Stimulated activated CD4-positive, alpha-beta T cell treated with anti-CD3 and anti-CD28 coated beads, Interleukin-4, amount 100 ng/mL, for 4 hours (primary cell): ENCODE measurements around the gene UBXN11.

Experiments
- DNase-seq, 2 experiments: peaks; one replicate each; pipeline ENCODE4 v3.0.0-alpha.2; 2020

UBXN11 gene

DNA sequence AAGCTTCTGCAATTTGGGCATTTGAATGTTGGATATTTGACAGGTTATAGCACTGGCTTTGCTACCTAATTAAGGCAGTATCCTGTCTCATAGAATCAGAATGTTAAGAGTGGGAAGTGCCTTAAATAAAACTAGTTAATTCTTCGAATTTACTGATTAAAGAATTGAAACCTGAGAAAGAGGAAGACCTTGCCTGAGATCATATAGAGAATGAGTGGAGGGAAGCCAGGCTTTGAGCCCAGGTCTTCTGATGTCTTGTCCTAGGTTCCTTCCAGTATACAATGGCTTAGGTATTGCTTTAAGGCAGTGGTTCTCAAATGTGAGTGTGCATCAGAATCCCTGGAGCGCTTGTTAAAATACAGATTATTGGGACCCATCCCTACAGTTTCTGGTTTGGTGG is 47.4 kb downstream of the UBXN11 start:
- no peak for DNase-seq

DNA sequence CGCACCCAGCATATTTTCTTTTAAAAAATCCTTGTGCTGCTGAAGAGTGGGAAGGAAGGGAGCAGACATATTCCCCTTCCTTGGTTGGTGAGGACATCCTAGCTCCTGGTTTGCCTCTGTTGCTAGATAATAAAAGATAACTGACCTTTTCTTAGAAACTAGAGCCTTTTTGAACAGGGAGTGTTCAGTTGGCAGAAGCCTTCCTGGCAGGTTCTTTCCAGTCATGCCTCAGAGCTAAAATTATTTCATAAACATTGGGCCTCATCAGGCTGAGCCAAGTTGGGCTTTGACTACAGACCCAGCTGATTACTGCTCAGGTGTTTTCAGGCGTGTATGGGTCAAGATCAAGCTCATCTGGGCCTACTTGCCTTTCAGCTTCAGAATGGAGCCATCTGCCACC is 49.2 kb downstream of the UBXN11 start:
- no peak for DNase-seq

DNA sequence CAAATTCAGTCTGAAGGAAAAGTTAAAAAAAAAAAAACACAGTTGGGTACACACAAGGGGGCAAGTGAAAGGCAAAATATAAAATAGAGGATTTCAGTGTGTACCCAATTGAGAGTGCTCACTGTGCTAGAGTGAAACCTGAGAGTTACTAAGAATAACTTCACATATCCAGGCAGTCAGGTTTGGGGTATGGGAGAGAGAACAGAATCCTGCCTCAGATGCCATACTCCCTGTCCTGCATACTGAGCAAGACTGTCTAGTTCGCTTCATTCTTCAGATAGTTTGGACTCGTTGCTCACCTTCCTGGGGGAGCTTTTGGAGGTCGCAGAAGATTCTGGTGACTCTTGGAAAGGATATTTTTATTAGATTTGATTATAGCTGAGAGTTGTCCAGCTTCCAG is 52.0 kb downstream of the UBXN11 start:
- no peak for DNase-seq

DNA sequence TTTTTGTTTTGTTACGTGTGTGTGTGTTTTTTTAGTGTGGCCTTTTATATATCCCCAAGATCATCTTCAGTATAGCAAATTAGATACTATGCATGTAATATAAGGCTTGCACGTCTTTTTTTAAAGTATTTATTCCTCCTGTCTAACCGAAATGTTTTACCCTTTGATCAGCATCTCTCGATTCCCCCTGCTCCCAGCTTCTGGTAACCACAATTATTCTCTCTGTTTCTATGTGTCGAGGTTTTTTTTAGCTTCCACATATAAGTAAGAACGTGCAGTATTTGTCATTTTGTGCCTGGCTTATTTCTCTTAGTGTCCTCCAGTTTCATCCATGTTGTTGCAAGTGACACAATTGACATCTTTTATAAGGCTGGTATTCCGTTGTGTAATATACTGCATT is 53.7 kb downstream of the UBXN11 start:
- DNase-seq: no peak

DNA sequence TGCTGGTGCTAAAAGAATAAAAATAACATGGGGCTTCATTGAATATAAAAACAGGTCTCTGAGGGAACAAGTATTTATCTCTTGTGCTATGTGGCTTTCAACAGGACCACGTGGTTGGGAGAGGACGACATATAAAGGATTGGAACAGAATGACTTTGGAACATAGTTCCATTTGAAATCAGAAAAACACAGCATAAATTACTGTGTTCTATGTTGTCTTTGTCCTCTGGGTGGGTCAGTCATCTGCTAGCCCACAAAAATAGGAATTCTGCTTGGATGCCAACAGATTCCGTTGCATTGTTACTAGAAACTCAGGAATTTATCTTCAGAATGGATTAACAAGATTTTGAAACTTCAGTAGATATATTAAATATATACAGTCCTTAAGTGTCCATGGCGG is 66.5 kb downstream of the UBXN11 start:
- no peak for DNase-seq

DNA sequence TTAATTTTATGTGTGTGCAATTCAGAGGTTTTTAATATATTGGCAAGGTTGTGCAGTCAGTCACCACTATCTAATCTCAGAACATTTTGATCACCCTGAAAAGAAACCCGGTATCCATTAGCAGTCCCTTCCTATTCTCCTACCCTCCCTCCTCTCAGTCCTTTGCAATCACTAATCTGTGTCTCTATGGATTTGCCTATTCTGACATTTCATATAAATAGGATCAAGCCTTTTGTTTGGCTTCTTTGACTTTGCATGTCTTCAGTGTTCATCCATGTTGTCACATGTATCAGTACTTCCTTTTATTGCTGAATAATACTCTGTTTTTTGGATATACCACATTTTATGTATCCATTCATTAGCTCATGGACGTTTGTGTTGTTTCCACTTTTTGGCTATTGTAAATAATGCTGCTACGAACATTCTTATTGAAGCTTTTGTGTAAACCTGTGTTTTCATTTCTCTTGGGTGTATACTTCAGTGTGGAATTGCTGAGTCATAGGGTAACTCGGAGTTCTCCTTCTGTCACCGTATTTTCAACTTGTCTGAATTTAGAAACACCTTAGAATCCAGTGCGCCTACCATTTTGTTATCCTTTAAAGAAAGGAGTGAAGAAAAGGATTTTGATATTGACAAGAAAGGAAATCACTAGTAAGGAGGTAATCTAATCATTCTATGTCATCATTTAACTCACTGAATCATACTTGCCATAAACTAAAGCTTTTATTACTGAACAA is 69.0 kb downstream of the UBXN11 start:
- DNase-seq: no peak

DNA sequence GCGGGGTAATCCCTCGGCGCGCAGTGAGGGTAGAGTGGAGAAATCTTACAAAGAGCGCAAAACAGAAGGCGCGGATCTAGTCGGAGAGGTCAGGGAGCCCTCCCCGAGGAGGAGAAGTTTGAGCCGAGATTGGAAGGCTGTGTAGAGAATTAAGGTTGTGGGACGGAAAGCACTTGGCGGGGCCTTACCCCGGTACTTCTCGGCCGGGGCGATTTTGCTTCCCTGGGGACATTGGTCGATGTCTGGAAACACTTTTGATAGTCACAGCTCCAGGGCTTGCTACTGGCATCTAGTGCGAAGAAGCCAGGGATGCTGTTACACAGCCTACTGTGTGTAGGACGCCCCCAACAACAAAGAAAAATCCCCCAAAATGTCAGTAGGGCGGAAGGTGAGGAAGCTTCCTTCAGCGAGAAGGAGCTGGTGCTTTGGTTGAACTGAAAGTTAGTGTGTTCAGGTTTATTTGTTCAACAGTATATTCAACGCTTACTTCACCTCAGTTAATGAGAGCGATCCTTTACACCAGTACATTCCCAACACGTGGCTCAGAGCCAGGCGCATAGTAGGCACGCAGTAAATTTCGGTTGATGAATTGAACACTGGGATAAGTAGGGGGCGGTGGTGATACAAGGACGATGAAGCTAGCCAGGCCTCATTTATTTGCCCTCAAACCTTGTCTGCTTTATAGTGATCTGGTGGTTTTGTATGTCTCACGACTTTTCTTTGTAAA is 71.6 kb downstream of the UBXN11 start:
- peak in 1 of 2 experiments; percentile 2 for DNase-seq

DNA sequence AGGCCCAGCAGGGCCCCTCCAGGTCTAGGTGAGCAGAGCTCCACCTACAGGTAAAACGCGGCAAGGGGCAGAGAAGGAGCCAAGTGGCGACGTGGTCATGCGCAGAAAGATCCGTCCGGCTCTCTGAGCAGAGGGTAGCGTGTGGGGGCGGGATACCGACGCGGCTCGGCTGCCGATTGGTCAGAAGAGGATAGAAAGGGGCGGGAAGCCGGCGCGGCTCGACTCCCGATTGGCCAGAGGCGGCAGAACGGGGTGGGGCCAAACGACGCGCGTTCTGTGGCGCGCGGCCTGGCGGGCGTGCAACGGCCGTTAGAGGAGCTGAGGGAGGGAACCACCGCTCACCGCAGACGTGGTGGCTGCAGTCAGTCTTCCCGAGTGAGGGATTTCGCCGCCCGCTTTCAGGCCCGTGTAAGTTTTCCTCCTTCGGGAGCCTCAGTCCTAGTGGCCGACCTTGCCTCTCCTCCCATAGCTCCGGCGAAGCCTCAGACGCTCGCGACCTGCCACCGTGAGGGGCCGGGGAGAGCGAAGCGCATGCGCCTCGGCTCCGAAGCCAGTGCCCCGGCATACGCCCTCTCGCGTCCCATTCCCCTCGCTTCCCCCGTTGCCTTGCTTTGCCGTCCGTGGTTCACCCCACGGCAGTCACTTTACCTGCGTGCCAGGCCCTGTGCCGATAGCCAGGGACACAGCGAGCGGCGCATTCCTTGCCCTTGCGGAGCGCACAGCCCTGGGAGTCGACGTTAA is 72.4 kb downstream of the UBXN11 start, which contains the start of gene CEP85:
Gene CEP85 (plus strand): TSS at position 298 of the 741 bp plus-strand sequence. CDS start 5,584 bp downstream, outside the sequence.
- peak; percentile 97 to 98 for DNase-seq
